Heart left ventricle (tissue), 16 donors: ENCODE measurements around the gene HOXB2. TPM values are rescaled to one million over a fixed set of nuclear protein-coding genes. Genes with fewer than 3 reads are reported as not detected.
A peak's percentile ranks its signal among the peaks of the same experiment; 100 is the strongest.

Source experiments
- ATAC-seq, 4 donors: fragments of 200-7000 bp; cut with Tn5 transposase; one replicate each; pipeline ENCODE4 v1.9.1; 2020 to 2022; ENCODE audit warnings: moderate library complexity in 4 of 4, mild to moderate bottlenecking in 3 of 4, moderate number of reproducible peaks in 1 of 4
- DNase-seq, 5 donors: peaks; one replicate each; pipeline ENCODE4 v3.0.0-alpha.2; 2020
- H3K27ac ChIP-seq, 12 donors: fragments of 200-600 bp; sonication (generic) in 4 of 12; one replicate each; pipeline versions ENCODE4 v1.5.0 to v1.8.0; 2016 to 2022; ENCODE audit warnings: mild to moderate bottlenecking in 2 of 12
- H3K27me3 ChIP-seq, 9 donors: fragments of 200-600 bp; sonication (generic) in 2 of 9; one replicate each; pipeline versions ENCODE4 v1.5.1 to v1.8.0; 2016 to 2022; ENCODE audit warnings: mild to moderate bottlenecking in 3 of 9
- H3K36me3 ChIP-seq, 9 donors: fragments of 200-600 bp; sonication (generic) in 2 of 9; one replicate each; pipeline versions ENCODE4 v1.5.0 to v1.8.0; 2018 to 2022; ENCODE audit warnings: mild to moderate bottlenecking in 2 of 9
- H3K4me1 ChIP-seq, 12 donors: fragments of 200-600 bp; sonication (generic) in 4 of 12; one replicate each; pipeline versions ENCODE4 v1.5.0 to v1.8.0; 2016 to 2022; ENCODE audit warnings: mild to moderate bottlenecking in 3 of 12
- H3K4me3 ChIP-seq, 12 donors: fragments of 200-600 bp; sonication (generic) in 4 of 12; one replicate each; pipeline versions ENCODE4 v1.5.0 to v1.8.0; 2017 to 2022; ENCODE audit warnings: mild to moderate bottlenecking in 9 of 12, moderate library complexity in 4 of 12
- H3K9me3 ChIP-seq, 12 donors: fragments of 200-600 bp; sonication (generic) in 4 of 12; one replicate each; pipeline versions ENCODE4 v1.5.0 to v1.8.0; 2016 to 2022; ENCODE audit warnings: mild to moderate bottlenecking in 1 of 12
- POLR2A ChIP-seq, 2 donors: fragments of 450-650 bp; IDR thresholded peaks; one replicate each; pipeline ENCODE4 v1.6.1; 2017; ENCODE audit warnings: antibody characterized with exemption in 2 of 2, mild to moderate bottlenecking in 2 of 2, moderate library complexity in 2 of 2
- WGBS, 4 donors: extraction: QIAGEN DNeasy Blood & Tissue Kit in 2 of 4; methylation state at CpG; one replicate each; pipeline versions ENCODE4 v1.1.5 to v1.1.7; 2013 to 2018; 5-methylcytosine and 5-hydroxymethylcytosine counted together
- intact Hi-C, 10 donors: fragments of 100-400 bp; cut with DNase I; formaldehyde crosslinking; loops; one replicate each; pipeline versions ENCODE4 v1.11.1 to v1.14.2; 2022
- polyA plus RNA-seq, 2 donors: library from polyadenylated mRNA; stranded (reverse); fragments of 200-250 nt; gene quantifications; one replicate each; pipeline ENCODE4 v1.2.3, GENCODE V29; 2013
- total RNA-seq, 9 donors: library from RNA; depleted of rRNA in 2 of 9; stranded (reverse); fragments of >200 nt in 2 of 9; fragmentation: NEBNext Ultra II Directional in 3 of 9; extraction: Animal tissue kit (Norgen Biotek cat#: 25700) in 3 of 9; gene quantifications; one replicate each; pipeline versions ENCODE4 v1.1.0 to v1.2.4, GENCODE V29; 2016 to 2023
- TF ChIP-seq, protein P1 (sequence below), 12 donors: fragments of 200-600 bp; sonication (generic) in 4 of 12; IDR thresholded peaks; one replicate each; pipeline versions ENCODE4 v1.5.0 to v1.8.0; 2018 to 2022; ENCODE audit warnings: antibody characterized with exemption in 12 of 12, mild to moderate bottlenecking in 5 of 12
- donor health status: ischemic (EF 13 %, LVEDD 7.1; RV severe dilation, severe dysfunction).
- donor health status: healthy with polysubstance abuse.
- donor health status: DM: no; HTN: yes; CAD: no.
- donor health status: DM: no; HTN: no; CAD: no.
- donor health status: ischemic (EF 25% LVEDD 6.9; RV normal size, moderate dysfunction).
- donor health status: ischemic (EF 25% LVEDD 5.7; RV mildly dilated, moderate dysfunction).
- donor health status: healthy.
- donor health status: DM: yes; HTN: yes; CAD: no.
- donor health status: ischemic (EF 35%, LVEDD 5.7; RV mildly dilated, moderate dysfunction).
- donor health status: nonischemic (EF 11% LVEDD 7.7; RV severe dilation, severe dysfunction).
- donor health status: DM: yes; HTN: yes; CAD: no.
- donor health status: PGD.
- donor health status: ischemic (EF 29% LVEDD 5.4; RV normal size, mild dysfunction).
- donor health status: nonischemic (EF 23%, LVEDD 6.1; RV moderate dilation, normal function).

HOXB2 gene
- total and polyA plus RNA-seq, 11 donors: 0.81 to 6.9 (median 3.0) TPM

DNA sequence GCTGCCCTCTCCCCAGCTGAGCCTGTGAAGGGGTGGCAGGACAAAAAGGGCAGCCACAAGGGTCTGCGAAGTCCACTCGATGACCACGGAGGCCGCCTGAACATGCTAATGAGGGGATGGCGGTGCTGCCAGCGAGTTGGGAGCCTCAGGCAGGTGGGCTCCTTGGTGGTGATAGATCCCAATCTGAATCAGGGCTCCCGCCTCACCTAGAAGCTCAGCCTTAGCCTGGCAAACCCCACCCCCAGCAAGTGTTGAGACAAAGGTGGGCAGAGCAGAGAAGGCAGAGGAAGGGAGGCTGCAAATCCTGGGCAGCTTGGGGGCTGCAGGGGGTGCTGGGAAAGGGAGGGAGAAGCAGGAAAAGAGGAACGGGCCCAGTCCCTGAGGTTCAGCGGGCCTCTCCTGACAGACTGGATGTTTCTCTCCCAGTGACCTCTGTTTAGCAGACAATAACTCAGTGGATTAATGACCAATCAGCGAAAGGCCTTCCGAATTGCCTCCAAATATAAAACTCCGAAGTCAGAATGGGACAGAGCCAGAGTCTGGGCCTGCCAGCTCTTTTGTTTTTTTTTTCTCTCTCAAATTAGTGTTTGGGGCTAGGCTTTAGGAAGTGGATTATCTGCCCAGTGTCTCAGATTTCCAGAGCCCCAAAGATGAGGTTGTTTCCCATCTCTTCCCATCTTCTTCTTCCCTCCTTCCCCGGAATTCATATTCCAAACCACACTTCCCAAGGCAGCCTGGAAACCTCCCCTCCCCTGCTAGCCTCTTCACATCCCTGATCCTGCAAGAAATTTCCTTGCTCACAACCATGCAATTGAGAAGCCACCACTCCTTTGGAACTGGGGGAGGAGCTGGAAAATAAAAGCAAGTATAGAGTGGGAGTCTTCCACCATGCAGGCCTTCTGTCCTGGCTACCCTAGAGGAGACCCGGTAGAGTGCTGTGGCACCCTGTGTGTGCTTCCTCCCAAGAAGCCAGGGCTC is 15.2 kb upstream of the HOXB2 start:
- intact Hi-C loops: no loop called here
- no peaks in the 10 kb centered on the region for H3K36me3 ChIP-seq
- H3K9me3 ChIP-seq: no peaks in the 10 kb centered on the region
- H3K4me3 ChIP-seq: no peak overlapping the region
- DNase-seq (no peak), ATAC-seq (no peak)
- H3K27ac ChIP-seq: peak overlapping the region in 1 of 12 donors; percentile 90
- 42 to 58% (median 50%) methylated on average over 14 of the region's 14 CpGs for WGBS, 4 donors
- peaks cover 0 to 28% (median 0%) of the 10 kb centered on the region in 12 donors for H3K4me1 ChIP-seq
- TF ChIP-seq, protein P1, sequence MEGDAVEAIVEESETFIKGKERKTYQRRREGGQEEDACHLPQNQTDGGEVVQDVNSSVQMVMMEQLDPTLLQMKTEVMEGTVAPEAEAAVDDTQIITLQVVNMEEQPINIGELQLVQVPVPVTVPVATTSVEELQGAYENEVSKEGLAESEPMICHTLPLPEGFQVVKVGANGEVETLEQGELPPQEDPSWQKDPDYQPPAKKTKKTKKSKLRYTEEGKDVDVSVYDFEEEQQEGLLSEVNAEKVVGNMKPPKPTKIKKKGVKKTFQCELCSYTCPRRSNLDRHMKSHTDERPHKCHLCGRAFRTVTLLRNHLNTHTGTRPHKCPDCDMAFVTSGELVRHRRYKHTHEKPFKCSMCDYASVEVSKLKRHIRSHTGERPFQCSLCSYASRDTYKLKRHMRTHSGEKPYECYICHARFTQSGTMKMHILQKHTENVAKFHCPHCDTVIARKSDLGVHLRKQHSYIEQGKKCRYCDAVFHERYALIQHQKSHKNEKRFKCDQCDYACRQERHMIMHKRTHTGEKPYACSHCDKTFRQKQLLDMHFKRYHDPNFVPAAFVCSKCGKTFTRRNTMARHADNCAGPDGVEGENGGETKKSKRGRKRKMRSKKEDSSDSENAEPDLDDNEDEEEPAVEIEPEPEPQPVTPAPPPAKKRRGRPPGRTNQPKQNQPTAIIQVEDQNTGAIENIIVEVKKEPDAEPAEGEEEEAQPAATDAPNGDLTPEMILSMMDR (IDR thresholded peaks at IDR 0.05): no peak
- TF ChIP-seq POLR2A (IDR thresholded peaks at IDR 0.05): no peak
- peaks cover 9 to 94% (median 51%) of the 10 kb centered on the region in 9 donors for H3K27me3 ChIP-seq

DNA sequence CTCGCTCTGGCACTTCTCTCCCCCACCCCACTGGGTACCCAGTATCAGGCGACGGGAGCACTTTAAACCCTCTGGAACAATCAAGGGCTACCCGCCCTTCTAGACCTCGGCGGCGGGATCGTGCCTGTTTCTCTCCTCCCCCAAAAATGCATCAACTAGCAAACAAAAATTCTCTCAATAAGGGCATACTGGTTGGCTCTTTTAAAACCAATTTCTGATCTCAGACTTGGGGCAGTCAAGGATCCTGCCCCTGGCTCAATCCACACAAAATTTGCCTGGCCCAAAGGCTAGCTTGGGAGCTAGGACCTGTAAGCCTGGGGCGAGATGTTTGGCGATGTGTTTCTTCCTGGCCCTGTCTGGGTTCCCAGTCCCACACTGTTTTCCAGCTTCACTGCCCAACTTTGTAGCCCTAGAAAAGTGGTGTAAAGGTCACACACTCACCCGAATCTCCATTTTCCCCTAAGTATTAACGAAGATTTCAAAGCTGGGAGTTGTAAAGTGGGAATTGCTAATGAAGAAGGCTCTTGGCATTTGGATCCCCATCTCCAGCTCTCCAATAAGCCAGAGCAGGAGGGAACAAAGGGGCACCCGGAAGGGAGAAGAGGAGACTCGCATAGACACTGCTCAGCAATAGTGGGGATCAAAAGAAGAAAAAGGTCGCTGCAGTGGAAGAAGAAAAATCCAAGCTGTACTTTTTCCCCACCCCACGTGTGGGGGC is 14.4 kb upstream of the HOXB2 start:
- Histone ChIP-seq H3K9me3 (no peaks in the 10 kb centered on the region), H3K27me3 (peaks cover 9 to 94% (median 49%) of the 10 kb centered on the region in 9 donors), H3K4me1 (peaks cover 0 to 27% (median under 1%) of the 10 kb centered on the region in 12 donors), H3K27ac (peak overlapping the region in 1 of 12 donors; percentile 90), H3K36me3 (no peaks in the 10 kb centered on the region), H3K4me3 (no peak overlapping the region)
- 39 to 59% (median 54%) methylated on average over 16 of the region's 16 CpGs for WGBS, 4 donors
- TF ChIP-seq, protein P1 (IDR thresholded peaks at IDR 0.05): no peak
- TF ChIP-seq POLR2A (IDR thresholded peaks at IDR 0.05): no peak
- DNase-seq: no peak
- intact Hi-C loops: no loop called here
- ATAC-seq: no peak

DNA sequence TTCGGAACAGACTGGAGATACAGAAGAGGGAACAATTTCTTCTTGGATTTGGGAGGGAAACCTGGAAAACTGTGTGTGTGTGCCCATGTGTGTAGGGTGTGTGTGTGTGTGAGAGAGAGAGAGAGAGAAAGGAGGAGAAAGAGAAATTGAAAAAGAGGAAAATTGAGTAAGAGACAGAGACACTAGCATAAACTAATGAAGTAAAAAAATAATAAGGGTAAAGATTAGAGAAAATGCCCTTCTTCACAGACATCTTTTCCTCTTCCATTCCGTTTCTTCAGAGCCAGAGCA is 13.9 kb upstream of the HOXB2 start:
- WGBS, 4 donors: 43 to 56% (median 55%) methylated on average over 2 of the region's 2 CpGs
- H3K4me1 ChIP-seq: peaks cover 0 to 26% (median 0%) of the 10 kb centered on the region in 12 donors
- intact Hi-C loops: no loop called here
- DNase-seq (no peak), ATAC-seq (no peak)
- H3K4me3 ChIP-seq: no peak overlapping the region
- no peaks in the 10 kb centered on the region for H3K36me3 ChIP-seq
- no peaks in the 10 kb centered on the region for H3K9me3 ChIP-seq
- H3K27ac ChIP-seq: peak overlapping the region in 1 of 12 donors; percentile 90
- no peak for TF ChIP-seq POLR2A (IDR thresholded peaks at IDR 0.05)
- TF ChIP-seq, protein P1 (IDR thresholded peaks at IDR 0.05): no peak
- peaks cover 9 to 94% (median 48%) of the 10 kb centered on the region in 9 donors for H3K27me3 ChIP-seq
